ENCODE data around the gene ARHGAP36.

The ARHGAP36 gene

DNA sequence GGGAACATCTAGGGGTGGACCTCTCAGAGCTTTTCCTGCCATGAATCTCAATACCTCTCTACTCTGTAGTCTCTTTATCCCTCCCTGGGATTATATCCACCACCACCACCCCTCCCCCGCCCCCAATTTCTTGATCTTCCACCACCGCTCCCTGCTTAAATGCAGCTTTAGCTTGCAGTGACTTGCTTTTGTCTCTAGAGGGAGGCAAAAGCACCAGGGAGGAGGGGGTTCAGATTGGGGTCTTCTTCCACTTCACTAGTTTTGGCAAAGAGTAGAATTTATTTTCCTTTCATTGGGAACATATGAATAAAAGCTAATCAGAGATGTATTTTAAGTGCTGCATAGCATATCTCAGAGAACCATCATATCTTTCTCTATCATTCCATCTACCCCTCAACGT, 5.5 kb downstream of the ARHGAP36 start:
- no peaks in the 10 kb centered on the region for H3K36me3 ChIP-seq (ENCODE audit: insufficient read depth, low read length)
- H3K9ac ChIP-seq (ENCODE audit: insufficient read length): no peak overlapping the region
- DNase-seq (ENCODE audit: low read depth, low spot score): no peak
- TF ChIP-seq FOXP2 (optimal IDR thresholded peaks at IDR 0.05; ENCODE audit: control extremely low read depth, extremely low read length, insufficient read depth) (no peak), POLR2AphosphoS5 (IDR thresholded peaks at IDR 0.05; ENCODE audit: borderline replicate concordance, low read depth, low read length) (no peak), EZH2 (IDR thresholded peaks at IDR 0.05) (no peak)
- no peak overlapping the region for H3K27ac ChIP-seq
- no peaks in the 10 kb centered on the region for H3K9me3 ChIP-seq (ENCODE audit: low read depth, low read length)
- H3K4me3 ChIP-seq: no peak overlapping the region

DNA sequence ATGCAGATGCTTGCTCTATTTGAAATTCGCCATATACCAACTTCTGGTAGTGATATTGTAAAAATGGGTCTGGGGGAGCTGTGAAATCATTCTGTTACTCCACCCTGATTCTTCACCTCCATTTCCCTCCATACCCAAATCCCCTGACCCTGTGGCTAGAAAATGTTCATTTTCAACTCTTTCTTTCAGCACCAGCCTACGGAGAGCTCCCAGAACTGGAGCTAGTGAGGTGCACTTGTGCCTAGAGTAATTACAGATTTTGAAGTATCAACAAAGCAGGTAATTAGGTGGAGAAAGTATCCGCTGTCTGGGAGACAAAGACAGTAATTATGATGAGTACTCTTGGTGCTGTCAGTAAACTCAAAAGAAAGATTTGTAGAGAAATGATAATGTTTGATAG, 8.1 kb downstream of the ARHGAP36 start:
- Histone ChIP-seq H3K9ac (ENCODE audit: insufficient read length) (no peak overlapping the region), H3K9me3 (ENCODE audit: low read depth, low read length) (no peaks in the 10 kb centered on the region), H3K4me3 (no peak overlapping the region), H3K27ac (no peak overlapping the region), H3K36me3 (ENCODE audit: insufficient read depth, low read length) (no peaks in the 10 kb centered on the region)
- no peak for TF ChIP-seq POLR2AphosphoS5 (IDR thresholded peaks at IDR 0.05; ENCODE audit: borderline replicate concordance, low read depth, low read length)
- TF ChIP-seq EZH2 (IDR thresholded peaks at IDR 0.05): no peak
- TF ChIP-seq FOXP2 (optimal IDR thresholded peaks at IDR 0.05; ENCODE audit: control extremely low read depth, extremely low read length, insufficient read depth): no peak
- DNase-seq (ENCODE audit: low read depth, low spot score): no peak

DNA sequence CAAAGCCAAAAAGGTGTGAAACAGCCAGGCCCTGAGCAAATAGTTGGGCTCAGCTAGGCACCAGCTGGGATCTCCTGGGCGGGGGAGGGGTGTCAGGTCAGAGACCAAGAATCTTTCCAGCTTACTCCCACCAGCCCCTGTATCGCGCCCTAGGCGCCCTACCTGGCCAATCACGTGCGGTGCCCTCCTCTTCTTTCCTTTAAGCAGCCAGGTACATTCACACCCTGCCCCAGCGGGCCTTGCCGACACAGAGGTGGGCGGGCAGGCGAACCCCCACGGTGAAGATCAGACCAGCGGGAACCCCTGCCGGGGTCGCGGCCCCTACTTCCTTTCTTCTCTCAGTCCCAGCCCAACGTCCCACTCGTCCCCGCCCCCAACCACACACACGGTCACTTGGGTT, 9.1 kb downstream of the ARHGAP36 start:
- Histone ChIP-seq H3K9me3 (ENCODE audit: low read depth, low read length) (no peaks in the 10 kb centered on the region), H3K4me3 (no peak overlapping the region), H3K9ac (ENCODE audit: insufficient read length) (no peak overlapping the region), H3K36me3 (ENCODE audit: insufficient read depth, low read length) (no peaks in the 10 kb centered on the region), H3K27ac (no peak overlapping the region)
- TF ChIP-seq EZH2 (IDR thresholded peaks at IDR 0.05) (no peak), FOXP2 (optimal IDR thresholded peaks at IDR 0.05; ENCODE audit: control extremely low read depth, extremely low read length, insufficient read depth) (no peak), POLR2AphosphoS5 (IDR thresholded peaks at IDR 0.05; ENCODE audit: borderline replicate concordance, low read depth, low read length) (no peak)
- no peak for DNase-seq (ENCODE audit: low read depth, low spot score)

DNA sequence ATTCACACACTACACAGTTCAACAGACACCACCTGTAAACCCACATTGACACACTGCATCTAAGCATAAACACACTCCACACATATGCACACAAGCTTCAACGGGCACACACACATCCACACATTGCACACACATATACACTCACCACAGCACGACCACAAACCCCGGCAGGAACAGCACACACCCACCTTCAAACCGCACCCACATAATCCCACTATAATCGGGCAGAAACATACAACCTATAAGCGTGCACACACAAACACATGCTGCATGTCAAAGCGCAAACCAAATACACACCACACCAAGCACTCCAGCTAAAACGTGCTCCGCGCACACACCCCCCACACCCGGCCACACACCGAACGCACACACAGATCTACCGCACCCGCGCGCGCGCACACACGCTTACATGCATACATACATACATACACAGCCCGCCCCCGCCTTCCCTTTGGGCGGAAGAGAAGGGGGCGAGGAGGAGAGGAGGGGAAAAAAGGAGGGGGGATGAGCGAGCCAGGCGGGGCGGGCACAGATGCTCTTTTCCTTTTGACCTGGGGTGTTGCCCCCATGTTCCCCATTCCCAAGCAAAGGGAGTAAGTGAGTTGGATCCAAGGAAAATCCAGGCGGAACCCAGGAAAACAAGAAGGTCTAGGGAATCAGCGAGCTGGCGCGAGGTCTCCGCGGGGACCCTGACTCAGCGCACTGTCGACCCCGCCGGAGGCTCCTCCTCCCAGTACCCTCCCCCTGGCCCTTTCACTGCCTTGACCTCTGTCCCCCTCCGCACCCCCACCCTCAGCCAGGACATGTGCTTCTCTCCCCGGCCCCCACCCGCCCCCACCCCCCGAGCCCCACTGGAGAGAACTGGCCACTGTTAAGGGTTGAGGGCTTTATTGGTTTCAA, 9.9 kb downstream of the ARHGAP36 start:
- no peak for DNase-seq (ENCODE audit: low read depth, low spot score)
- H3K9ac ChIP-seq (ENCODE audit: insufficient read length): no peak overlapping the region
- no peak for TF ChIP-seq POLR2AphosphoS5 (IDR thresholded peaks at IDR 0.05; ENCODE audit: borderline replicate concordance, low read depth, low read length)
- TF ChIP-seq FOXP2 (optimal IDR thresholded peaks at IDR 0.05; ENCODE audit: control extremely low read depth, extremely low read length, insufficient read depth): no peak
- TF ChIP-seq EZH2 (IDR thresholded peaks at IDR 0.05): no peak
- no peaks in the 10 kb centered on the region for H3K36me3 ChIP-seq (ENCODE audit: insufficient read depth, low read length)
- H3K27ac ChIP-seq: no peak overlapping the region
- no peaks in the 10 kb centered on the region for H3K9me3 ChIP-seq (ENCODE audit: low read depth, low read length)
- H3K4me3 ChIP-seq: no peak overlapping the region

DNA sequence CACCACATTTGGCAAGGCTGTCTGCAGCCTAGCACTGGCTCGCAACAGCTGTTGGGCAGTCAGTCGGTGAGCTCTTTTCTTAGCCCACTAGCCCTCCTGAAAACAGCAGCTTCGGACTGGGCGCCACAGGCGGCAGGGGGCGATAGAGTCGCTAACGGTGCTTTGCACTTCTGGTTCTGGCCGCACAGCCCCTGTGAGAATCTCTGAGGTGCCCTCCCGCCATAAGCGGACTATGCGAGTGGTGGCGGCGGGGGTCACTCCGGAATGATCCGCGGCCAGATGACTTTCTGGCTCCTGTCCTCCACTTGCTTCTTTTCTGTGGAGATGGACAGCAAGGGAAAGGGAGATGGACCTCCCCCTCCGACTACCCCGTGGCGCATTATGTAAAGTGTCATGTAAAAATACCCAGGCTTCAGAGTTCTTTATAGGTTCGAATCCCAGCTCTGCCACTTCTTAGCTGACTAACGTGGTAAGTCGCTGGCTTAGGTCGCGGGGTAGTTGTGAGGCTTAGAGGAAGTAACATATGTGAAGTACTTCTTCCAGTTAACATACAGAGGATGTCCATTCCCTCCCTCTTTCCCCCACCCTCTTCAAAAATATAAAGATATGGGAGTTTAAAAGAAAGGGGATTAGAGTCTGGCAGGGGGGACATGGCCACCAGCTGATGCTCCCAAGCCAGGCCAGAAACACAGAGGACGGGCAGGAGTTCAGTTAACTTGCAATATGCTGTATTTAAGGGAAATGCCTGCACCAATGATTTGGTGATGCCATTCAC, 11.0 kb downstream of the ARHGAP36 start:
- DNase-seq (ENCODE audit: low read depth, low spot score): no peak
- no peak overlapping the region for H3K27ac ChIP-seq
- no peaks in the 10 kb centered on the region for H3K9me3 ChIP-seq (ENCODE audit: low read depth, low read length)
- H3K4me3 ChIP-seq: no peak overlapping the region
- H3K9ac ChIP-seq (ENCODE audit: insufficient read length): no peak overlapping the region
- TF ChIP-seq POLR2AphosphoS5 (IDR thresholded peaks at IDR 0.05; ENCODE audit: borderline replicate concordance, low read depth, low read length) (no peak), FOXP2 (optimal IDR thresholded peaks at IDR 0.05; ENCODE audit: control extremely low read depth, extremely low read length, insufficient read depth) (no peak), EZH2 (IDR thresholded peaks at IDR 0.05) (no peak)
- H3K36me3 ChIP-seq (ENCODE audit: insufficient read depth, low read length): no peaks in the 10 kb centered on the region

DNA sequence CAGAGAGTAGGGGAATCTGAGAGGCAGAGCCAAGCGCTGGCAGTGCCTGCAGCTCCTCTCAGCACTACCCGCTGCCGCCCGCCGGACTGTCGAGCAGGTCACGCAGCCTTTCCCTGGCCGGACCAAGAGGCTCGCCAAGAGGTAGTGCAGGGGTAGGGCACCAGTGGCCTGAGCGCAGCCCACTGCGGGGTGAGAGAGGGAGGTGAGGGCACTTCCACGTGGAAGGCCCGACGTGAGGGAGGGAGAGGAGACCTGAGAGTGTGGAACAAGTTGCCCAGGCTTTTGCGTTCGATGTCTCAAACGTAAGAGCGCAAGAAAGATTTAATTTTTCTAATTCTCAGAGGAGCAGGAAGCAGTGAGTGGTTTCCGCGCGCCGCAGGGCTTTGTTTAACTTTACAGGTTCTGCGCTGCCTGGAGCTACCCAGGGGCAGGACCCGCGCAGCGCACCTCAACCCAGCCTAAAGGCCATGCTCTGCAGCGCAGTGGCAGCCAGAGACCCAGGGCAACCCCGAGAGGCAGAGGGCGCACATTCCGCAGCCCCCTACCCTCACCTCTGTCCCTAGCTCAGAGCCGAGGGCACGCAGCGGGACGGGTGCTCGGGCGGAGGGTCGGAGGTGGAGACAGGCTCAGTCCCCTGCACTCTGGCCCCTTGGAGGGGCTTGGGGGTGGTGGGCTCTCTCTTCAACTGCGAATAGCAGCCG, 14.9 kb downstream of the ARHGAP36 start:
- Histone ChIP-seq H3K9ac (ENCODE audit: insufficient read length) (no peak overlapping the region), H3K9me3 (ENCODE audit: low read depth, low read length) (no peaks in the 10 kb centered on the region), H3K36me3 (ENCODE audit: insufficient read depth, low read length) (no peaks in the 10 kb centered on the region), H3K4me3 (no peak overlapping the region), H3K27ac (no peak overlapping the region)
- DNase-seq (ENCODE audit: low read depth, low spot score): no peak
- TF ChIP-seq FOXP2 (optimal IDR thresholded peaks at IDR 0.05; ENCODE audit: control extremely low read depth, extremely low read length, insufficient read depth) (no peak), EZH2 (IDR thresholded peaks at IDR 0.05) (no peak), POLR2AphosphoS5 (IDR thresholded peaks at IDR 0.05; ENCODE audit: borderline replicate concordance, low read depth, low read length) (no peak)

DNA sequence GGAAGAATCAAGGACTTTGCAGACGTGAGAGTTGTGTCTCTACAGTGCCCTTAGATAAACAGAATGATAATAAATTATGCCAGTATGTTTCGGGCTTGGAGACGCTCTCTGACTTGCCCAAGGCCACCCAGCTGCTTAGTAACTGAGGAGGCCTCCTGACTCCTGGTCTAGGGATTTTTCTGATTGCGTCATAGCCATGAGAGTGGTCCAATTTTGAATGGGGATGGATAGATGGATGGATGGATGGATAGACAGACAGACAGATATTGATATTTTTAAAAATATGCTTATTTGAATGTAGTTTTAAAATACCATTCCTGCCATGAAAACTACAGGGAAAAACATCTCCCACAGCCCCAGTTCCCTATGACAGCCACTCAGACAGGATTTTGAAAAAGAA, 15.5 kb downstream of the ARHGAP36 start:
- H3K27ac ChIP-seq: no peak overlapping the region
- H3K9me3 ChIP-seq (ENCODE audit: low read depth, low read length): no peaks in the 10 kb centered on the region
- no peak overlapping the region for H3K4me3 ChIP-seq
- DNase-seq (ENCODE audit: low read depth, low spot score): no peak
- no peak overlapping the region for H3K9ac ChIP-seq (ENCODE audit: insufficient read length)
- TF ChIP-seq FOXP2 (optimal IDR thresholded peaks at IDR 0.05; ENCODE audit: control extremely low read depth, extremely low read length, insufficient read depth) (no peak), POLR2AphosphoS5 (IDR thresholded peaks at IDR 0.05; ENCODE audit: borderline replicate concordance, low read depth, low read length) (no peak), EZH2 (IDR thresholded peaks at IDR 0.05) (no peak)
- H3K36me3 ChIP-seq (ENCODE audit: insufficient read depth, low read length): no peaks in the 10 kb centered on the region

Measured in SK-N-MC (cell line).